Measurements from ENCODE around the gene ABHD1. TPM values are rescaled to one million over a fixed set of nuclear protein-coding genes. Genes with fewer than 3 reads are reported as not detected.

Gene ABHD1
- total and polyA plus RNA-seq, 2 donors (not counting 3 experiments of a cell fraction or from before 2014, with no cell fraction given) = 0.07 TPM; not detected in 1

DNA sequence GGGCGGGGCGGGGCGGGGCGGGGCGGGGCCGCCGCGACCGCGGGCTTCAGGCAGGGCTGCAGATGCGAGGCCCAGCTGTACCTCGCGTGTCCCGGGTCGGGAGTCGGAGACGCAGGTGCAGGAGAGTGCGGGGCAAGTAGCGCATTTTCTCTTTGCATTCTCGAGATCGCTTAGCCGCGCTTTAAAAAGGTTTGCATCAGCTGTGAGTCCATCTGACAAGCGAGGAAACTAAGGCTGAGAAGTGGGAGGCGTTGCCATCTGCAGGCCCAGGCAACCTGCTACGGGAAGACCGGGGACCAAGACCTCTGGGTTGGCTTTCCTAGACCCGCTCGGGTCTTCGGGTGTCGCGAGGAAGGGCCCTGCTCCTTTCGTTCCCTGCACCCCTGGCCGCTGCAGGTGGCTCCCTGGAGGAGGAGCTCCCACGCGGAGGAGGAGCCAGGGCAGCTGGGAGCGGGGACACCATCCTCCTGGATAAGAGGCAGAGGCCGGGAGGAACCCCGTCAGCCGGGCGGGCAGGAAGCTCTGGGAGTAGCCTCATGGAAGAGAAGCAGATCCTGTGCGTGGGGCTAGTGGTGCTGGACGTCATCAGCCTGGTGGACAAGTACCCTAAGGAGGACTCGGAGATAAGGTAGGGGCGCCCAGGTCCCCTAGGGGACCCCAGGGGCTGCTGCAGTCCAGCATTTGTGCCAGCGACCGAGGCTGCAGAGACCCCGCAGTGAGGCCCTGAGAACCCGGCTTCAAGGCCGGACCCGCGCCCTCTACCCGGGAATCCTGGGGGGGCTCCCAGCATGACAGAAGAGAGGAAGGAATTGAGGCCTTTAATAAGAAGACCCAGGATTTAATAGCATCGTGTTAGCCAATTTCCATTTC, 36.7 kb upstream of the ABHD1 start, which contains the start of gene KHK:
Gene KHK (plus strand): TSS at position 49 of the 870 bp plus-strand sequence. CDS start 488 bp downstream, at position 537.
- Histone ChIP-seq H3K27ac (ENCODE audit: insufficient read depth, low read depth, low read length) (peak within 1 kb of the TSS; percentile 51), H3K9me3 (replicated peaks; ENCODE audit: control insufficient read depth, insufficient read depth, low read length) (no peaks in the 10 kb centered on the region), H3K9me1 (replicated peaks; ENCODE audit: control insufficient read depth, extremely low read depth, insufficient read depth, low read length) (no peaks in the 10 kb centered on the region), H3K4me1 (ENCODE audit: control insufficient read depth, extremely low read depth, insufficient read depth, low read length) (peaks cover 5% of the 10 kb centered on the region), H3K36me3 (ENCODE audit: control insufficient read depth in 2 of 2, extremely low read depth in 1 of 2, insufficient read depth in 2 of 2, low read length in 2 of 2) (no peaks in the 10 kb centered on the region), H3K9ac (replicated peaks; ENCODE audit: extremely low read depth, insufficient read depth, low read length) (peak within 1 kb of the TSS; percentile 69), H3K79me2 (ENCODE audit: control insufficient read depth, insufficient read depth, low read length) (no peaks in the 10 kb centered on the region), H3K4me3 (replicated peaks in 1 of 3; ENCODE audit: insufficient read depth in 1 of 3, low read depth in 1 of 3, low read length in 3 of 3) (peak within 1 kb of the TSS; percentile 55 to 73 (median 64)), H3K27me3 (ENCODE audit: control insufficient read depth in 2 of 2, insufficient read depth in 2 of 2, low read length in 2 of 2) (no peaks in the 10 kb centered on the region), H2AFZ (ENCODE audit: low read depth, low read length) (peak within 1 kb of the TSS; percentile 98), H3K4me2 (ENCODE audit: insufficient read depth, low read length) (peak within 1 kb of the TSS; percentile 95), H4K20me1 (replicated peaks; ENCODE audit: control insufficient read depth, extremely low read depth, insufficient read depth, low read length) (no peaks in the 10 kb centered on the region)
- TF ChIP-seq GATA2 (IDR thresholded peaks at IDR 0.05; ENCODE audit: insufficient read depth, insufficient read length, low read depth, low read length) = no peak
- TF ChIP-seq POLR2AphosphoS5 (IDR thresholded peaks at IDR 0.05; ENCODE audit: insufficient read depth, low read depth, low read length) = no peak
- TF ChIP-seq MYC (IDR thresholded peaks at IDR 0.05; ENCODE audit: low read depth, low read length) = no peak
- no peak for TF ChIP-seq FOS (IDR thresholded peaks at IDR 0.05; ENCODE audit: borderline replicate concordance, insufficient read depth, low read length)
- TF ChIP-seq JUN (IDR thresholded peaks at IDR 0.05; ENCODE audit: borderline replicate concordance, insufficient read depth, insufficient read length, low read depth) = no peak
- TF ChIP-seq, protein P1, sequence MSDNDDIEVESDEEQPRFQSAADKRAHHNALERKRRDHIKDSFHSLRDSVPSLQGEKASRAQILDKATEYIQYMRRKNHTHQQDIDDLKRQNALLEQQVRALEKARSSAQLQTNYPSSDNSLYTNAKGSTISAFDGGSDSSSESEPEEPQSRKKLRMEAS (IDR thresholded peaks at IDR 0.05; ENCODE audit: insufficient read depth, insufficient read length) = no peak
- TF ChIP-seq, protein P2, sequence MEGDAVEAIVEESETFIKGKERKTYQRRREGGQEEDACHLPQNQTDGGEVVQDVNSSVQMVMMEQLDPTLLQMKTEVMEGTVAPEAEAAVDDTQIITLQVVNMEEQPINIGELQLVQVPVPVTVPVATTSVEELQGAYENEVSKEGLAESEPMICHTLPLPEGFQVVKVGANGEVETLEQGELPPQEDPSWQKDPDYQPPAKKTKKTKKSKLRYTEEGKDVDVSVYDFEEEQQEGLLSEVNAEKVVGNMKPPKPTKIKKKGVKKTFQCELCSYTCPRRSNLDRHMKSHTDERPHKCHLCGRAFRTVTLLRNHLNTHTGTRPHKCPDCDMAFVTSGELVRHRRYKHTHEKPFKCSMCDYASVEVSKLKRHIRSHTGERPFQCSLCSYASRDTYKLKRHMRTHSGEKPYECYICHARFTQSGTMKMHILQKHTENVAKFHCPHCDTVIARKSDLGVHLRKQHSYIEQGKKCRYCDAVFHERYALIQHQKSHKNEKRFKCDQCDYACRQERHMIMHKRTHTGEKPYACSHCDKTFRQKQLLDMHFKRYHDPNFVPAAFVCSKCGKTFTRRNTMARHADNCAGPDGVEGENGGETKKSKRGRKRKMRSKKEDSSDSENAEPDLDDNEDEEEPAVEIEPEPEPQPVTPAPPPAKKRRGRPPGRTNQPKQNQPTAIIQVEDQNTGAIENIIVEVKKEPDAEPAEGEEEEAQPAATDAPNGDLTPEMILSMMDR (IDR thresholded peaks at IDR 0.05; ENCODE audit: extremely low read depth in 1 of 2, insufficient read depth in 1 of 2, low read depth in 1 of 2, low read length in 2 of 2) = no peak
- no peak for TF ChIP-seq POLR2A (IDR thresholded peaks at IDR 0.05; ENCODE audit: low read depth, low read length)
- TF ChIP-seq EZH2 (IDR thresholded peaks at IDR 0.05; ENCODE audit: borderline replicate concordance, low read depth, low read length, severe bottlenecking) = no peak
- CTCF ChIA-PET = interaction anchor here (0.7 to 6.0 kb wide), 16 partner anchors 9 to 241 kb away, joined by 3 to 39 read pairs (median 4); partner anchors contain the start of genes ABHD1, AGBL5, MPV17 and PREB
- no peak for DNase-seq (ENCODE audit: low read depth, low spot score)
- dilution Hi-C loops (cut with MboI; ENCODE audit: extremely low pct_ligation_motif_present, low sequenced_read_pairs) (no loop called here), intact Hi-C loops (cut with micrococcal nuclease) (loop anchor here (1.0 to 5.0 kb wide), 8 partner anchors 37 to 240 kb away; partner anchors contain the start of genes ATRAID, DPYSL5, PREB and SLC5A6)
- FAIRE-seq = peak; percentile 59
- no TSS peak for BruUV-seq (replicated peaks)
- POLR2A ChIA-PET = interaction anchor here (0.7 to 0.9 kb wide), 2 partner anchors 12 to 36 kb away, joined by 3 to 7 read pairs; partner anchors contain the start of gene AGBL5

Data from endothelial cell of umbilical vein (primary cell).